Activated naive CD8-positive, alpha-beta T cell treated with anti-CD3 and anti-CD28 coated beads for 36 hours (primary cell): ENCODE data around the gene TBC1D22A. TPM values are rescaled to one million over a fixed set of nuclear protein-coding genes. Genes with fewer than 3 reads are reported as not detected.
"Not testable (repeated sequence)": the region's sequence is repeated elsewhere in the genome, so short reads cannot be mapped to it uniquely, and the experiment has no call there.

Source experiments
- DNase-seq: peaks from one replicate; pipeline ENCODE4 v3.0.0; 2021
- H3K27ac Mint-ChIP-seq: one replicate; pipeline ENCODE4 v1.8.0; 2022; ENCODE audit warnings: mild to moderate bottlenecking, moderate library complexity, mixed read lengths
- H3K27me3 Mint-ChIP-seq: one replicate; pipeline ENCODE4 v1.8.0; 2022; ENCODE audit warnings: mild to moderate bottlenecking, mixed read lengths
- H3K36me3 Mint-ChIP-seq: one replicate; pipeline ENCODE4 v1.8.0; 2021; ENCODE audit warnings: mild to moderate bottlenecking, mixed read lengths
- H3K4me1 Mint-ChIP-seq: one replicate; pipeline ENCODE4 v1.8.0; 2021; ENCODE audit warnings: mixed read lengths
- H3K4me3 Mint-ChIP-seq: one replicate; pipeline ENCODE4 v1.8.0; 2022; ENCODE audit warnings: mild to moderate bottlenecking, moderate library complexity, mixed read lengths
- H3K9me3 Mint-ChIP-seq: one replicate; pipeline ENCODE4 v1.8.0; 2022; ENCODE audit warnings: mixed read lengths
- total RNA-seq, 2 experiments: library from RNA; stranded (reverse); gene quantifications; one replicate each; pipeline ENCODE4 v1.2.3, GENCODE V29; 2021

TBC1D22A gene
- total RNA-seq, 2 experiments from 2014 or later, result 42.1 to 42.4 TPM

DNA sequence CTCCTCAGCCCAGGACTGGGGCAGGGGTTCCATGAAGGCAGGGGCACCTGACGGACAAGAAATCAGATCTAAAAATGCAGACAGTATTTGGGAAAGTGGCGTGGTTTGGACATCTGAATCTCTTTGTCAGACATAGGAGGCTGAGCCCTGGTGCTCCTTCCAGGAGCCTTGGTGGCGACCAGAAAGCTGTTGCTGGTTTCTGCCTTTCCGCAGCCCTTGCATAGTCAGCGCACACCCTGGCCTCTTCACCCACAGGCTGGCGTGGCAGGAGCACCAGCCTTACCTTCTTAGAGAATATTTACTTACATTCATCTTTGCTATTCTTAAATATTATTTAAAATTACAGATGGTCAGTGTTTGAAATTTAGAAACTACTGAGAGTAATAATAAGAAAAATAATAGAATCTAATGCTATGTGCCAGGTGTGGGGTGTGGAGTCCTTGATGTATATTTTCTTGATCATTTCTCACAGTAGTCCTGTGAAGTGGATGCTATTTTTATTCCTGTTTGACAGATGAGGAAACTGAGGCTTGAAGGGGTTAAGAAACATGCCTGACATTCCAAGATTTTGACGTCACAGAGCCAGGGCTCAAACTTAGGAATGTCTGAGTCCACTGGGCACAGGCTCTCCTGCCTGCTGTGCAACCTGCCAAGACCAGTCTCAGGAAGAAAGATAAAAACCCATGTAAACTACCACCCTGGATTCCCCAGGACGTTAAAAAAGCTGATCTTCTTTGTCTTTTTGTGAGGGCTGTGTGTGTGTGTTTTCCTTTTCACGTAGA lies 51.6 kb downstream of the TBC1D22A start:
- H3K27me3 Mint-ChIP-seq, result no peaks in the 10 kb centered on the region
- peaks cover 33% of the 10 kb centered on the region for H3K4me1 Mint-ChIP-seq
- peaks cover 5% of the 10 kb centered on the region for H3K9me3 Mint-ChIP-seq
- H3K4me3 Mint-ChIP-seq, result no peak overlapping the region
- H3K36me3 Mint-ChIP-seq, result peaks cover 28% of the 10 kb centered on the region
- no peak overlapping the region for H3K27ac Mint-ChIP-seq
- DNase-seq, result no peak

GRCh38 chr22:46815132-46815531 lies 52.7 kb downstream of the TBC1D22A start:
- Mint-ChIP-seq H3K27me3 (no peaks in the 10 kb centered on the region), H3K36me3 (peaks cover 37% of the 10 kb centered on the region), H3K4me1 (peaks cover 38% of the 10 kb centered on the region), H3K4me3 (no peak overlapping the region), H3K9me3 (peaks cover 10% of the 10 kb centered on the region), H3K27ac (no peak overlapping the region)
- DNase-seq, result no peak

DNA sequence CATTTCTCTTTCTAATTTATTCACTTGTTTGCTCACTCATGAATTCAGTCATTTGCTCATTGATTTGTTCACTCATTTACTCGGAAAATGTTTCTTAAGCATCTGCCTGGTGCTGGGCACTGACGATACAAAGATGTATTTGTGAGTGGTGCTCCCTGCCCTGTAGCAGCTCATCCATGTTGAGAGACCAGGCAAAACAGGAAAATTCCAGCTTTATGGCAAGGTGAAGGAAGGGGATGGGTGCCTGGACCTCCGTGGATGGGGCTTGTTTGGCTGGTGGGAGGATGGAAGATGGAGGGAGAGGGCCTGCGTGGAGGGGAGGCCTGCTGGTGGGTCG lies 53.1 kb downstream of the TBC1D22A start:
- H3K27ac Mint-ChIP-seq, result peak overlapping the region; percentile 51
- peaks cover 39% of the 10 kb centered on the region for H3K4me1 Mint-ChIP-seq
- H3K36me3 Mint-ChIP-seq, result peaks cover 41% of the 10 kb centered on the region
- H3K27me3 Mint-ChIP-seq, result no peaks in the 10 kb centered on the region
- peaks cover 14% of the 10 kb centered on the region for H3K9me3 Mint-ChIP-seq
- no peak overlapping the region for H3K4me3 Mint-ChIP-seq
- DNase-seq, result no peak

DNA sequence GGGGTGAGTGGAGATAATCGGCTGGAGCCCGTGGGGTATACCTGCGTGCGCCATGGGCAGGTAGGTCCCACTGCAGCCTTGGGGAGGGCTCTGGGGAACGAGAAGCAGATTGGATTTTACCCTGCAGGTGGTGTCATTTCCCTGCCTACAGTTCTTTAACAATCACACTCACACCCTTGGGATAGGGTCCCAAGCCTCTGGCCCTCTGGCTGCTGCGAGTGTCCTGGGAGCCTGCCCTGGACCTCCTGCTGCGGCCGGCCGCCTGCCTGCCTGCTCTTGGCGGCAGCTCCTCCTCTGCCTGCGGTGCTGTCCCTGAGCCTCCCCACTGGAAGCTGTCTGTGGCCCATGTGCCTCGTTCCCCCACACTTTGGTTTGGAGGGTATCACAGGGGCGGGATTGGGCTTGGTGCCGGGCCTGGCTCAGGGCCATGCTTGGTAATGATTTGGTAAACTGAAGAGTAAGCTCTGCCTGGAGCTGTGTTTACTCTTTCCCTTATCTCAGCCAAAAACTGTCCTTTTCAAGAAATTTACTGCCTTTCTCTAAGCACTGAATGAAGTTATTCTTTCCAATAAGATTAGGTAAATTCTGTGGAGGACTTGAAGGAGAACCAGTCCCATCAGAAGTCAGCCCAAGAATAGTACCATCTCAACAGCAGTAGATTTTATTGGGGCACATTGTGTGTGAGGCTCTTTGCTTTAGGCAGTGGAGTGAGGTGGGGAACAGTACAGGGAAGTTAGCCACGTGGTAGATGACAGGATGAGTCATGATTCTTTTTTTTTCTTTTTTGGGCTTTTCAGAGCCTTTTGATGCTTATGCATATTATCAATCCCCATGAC lies 53.7 kb downstream of the TBC1D22A start:
- Mint-ChIP-seq H3K4me1 (peaks cover 38% of the 10 kb centered on the region), H3K36me3 (peaks cover 46% of the 10 kb centered on the region), H3K9me3 (peaks cover 20% of the 10 kb centered on the region), H3K27me3 (no peaks in the 10 kb centered on the region), H3K27ac (peak overlapping the region; percentile 55), H3K4me3 (no peak overlapping the region)
- DNase-seq, result no peak

DNA sequence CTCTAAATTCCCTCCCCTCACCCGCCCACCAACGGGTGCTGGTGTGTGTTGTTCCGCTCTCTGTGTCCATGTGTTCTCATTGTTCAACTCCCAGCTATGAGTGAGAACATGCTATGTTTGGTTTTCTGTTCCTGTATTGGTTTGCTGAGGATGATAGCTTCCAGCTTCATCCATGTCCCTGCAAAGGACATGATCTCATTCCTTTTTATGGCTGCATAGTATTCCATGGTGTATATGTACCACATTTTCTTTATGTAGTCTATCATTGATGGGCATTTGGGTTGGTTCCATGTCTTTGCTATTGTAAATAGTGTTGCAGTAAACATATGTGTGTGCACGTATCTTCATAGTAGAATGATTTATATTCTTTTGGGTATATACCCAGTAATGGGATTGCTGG lies 54.9 kb downstream of the TBC1D22A start:
- H3K27ac Mint-ChIP-seq, H3K4me3 Mint-ChIP-seq, DNase-seq, H3K27me3 Mint-ChIP-seq: not testable (repeated sequence)
- H3K36me3 Mint-ChIP-seq, result peaks cover 55% of the 10 kb centered on the region
- H3K4me1 Mint-ChIP-seq, result peaks cover 39% of the 10 kb centered on the region
- H3K9me3 Mint-ChIP-seq, result peaks cover 20% of the 10 kb centered on the region

DNA sequence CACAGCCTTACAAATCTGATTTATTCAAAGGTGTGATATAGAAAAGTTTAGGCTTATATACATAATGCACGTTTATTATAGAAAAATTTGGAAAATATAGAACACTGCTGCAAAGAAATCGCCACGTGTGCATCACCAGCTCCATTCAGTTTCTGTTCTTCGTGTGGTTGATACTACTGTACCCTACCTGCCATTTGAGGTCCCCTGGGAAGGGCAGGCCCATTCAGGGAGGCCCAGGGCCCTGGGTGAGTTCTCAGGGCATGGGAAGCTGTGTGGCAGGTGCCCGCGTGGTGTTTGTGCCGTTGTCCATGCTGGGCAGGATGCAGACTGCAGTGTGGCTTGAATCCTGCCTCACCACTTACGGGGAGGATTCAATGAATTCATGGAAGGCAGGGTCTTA lies 60.8 kb downstream of the TBC1D22A start:
- H3K27ac Mint-ChIP-seq, result no peak overlapping the region
- H3K4me3 Mint-ChIP-seq, result no peak overlapping the region
- no peak for DNase-seq
- H3K27me3 Mint-ChIP-seq, result no peaks in the 10 kb centered on the region
- H3K9me3 Mint-ChIP-seq, result peaks cover 15% of the 10 kb centered on the region
- H3K36me3 Mint-ChIP-seq, result peaks cover 55% of the 10 kb centered on the region
- H3K4me1 Mint-ChIP-seq, result peaks cover 29% of the 10 kb centered on the region

GRCh38 chr22:46823654-46824053 lies 61.2 kb downstream of the TBC1D22A start:
- peaks cover 52% of the 10 kb centered on the region for H3K36me3 Mint-ChIP-seq
- H3K27ac Mint-ChIP-seq, result no peak overlapping the region
- no peak for DNase-seq
- peaks cover 15% of the 10 kb centered on the region for H3K9me3 Mint-ChIP-seq
- H3K27me3 Mint-ChIP-seq, result no peaks in the 10 kb centered on the region
- peaks cover 30% of the 10 kb centered on the region for H3K4me1 Mint-ChIP-seq
- no peak overlapping the region for H3K4me3 Mint-ChIP-seq

DNA sequence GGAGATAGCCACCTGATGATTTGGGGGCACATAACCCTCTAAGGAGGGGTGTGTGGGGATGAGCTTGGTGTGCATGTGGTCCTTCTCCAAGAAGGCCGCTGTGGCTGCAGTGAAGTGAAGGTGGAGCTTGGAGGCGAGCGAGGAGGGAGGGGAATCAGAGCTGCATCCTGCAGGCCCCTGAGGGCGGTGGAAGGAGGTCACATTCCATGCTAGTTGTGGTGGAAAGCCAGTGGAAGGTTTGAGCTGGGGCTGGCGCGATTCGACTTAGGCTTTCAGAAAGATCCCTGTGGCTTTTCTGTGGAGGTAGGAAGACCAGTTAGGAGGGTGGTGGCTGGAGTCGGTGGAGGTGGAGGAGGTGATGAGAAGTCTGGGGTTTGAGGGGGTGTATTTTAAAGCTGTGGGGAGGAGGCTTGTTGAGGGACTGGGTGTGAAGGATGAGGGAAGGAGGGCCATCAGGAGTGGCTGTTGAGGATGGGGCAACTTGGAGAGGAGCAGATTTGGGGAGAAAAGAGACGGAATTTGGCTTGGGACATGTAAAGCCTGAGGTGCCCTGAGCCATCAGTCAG lies 62.0 kb downstream of the TBC1D22A start:
- Mint-ChIP-seq H3K4me3 (no peak overlapping the region), H3K27ac (no peak overlapping the region), H3K9me3 (peaks cover 15% of the 10 kb centered on the region), H3K36me3 (peaks cover 50% of the 10 kb centered on the region), H3K27me3 (no peaks in the 10 kb centered on the region), H3K4me1 (peaks cover 30% of the 10 kb centered on the region)
- DNase-seq, result no peak

DNA sequence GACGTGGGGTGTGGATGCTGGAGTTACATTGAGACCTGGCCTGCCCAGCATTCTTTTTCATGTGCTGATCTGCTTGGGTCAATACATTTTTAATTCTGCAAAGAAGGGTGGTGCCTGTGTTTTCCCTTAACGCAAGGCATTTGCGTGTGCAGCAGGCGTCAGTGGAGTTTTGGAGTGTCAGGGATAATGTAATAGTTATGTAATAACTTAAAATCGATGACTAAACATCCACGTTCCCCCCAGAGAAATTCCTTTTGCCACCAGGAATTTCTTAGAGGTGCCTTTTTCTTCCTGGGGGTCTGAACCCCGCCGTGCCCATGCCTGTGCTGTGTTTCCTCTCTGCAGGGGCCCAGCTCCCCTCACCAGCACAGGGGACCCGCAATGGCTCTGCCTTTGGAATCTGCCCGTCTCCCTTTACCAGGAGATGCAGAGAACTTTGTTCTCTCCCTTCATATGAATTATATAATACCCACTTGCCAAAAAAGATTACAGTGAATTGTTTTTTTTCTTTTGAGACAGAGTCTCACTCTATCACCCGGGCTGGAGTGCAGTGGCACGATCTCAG lies 62.6 kb downstream of the TBC1D22A start:
- Mint-ChIP-seq H3K27me3 (no peaks in the 10 kb centered on the region), H3K4me1 (peaks cover 29% of the 10 kb centered on the region), H3K4me3 (no peak overlapping the region), H3K27ac (no peak overlapping the region), H3K36me3 (peaks cover 43% of the 10 kb centered on the region), H3K9me3 (peaks cover 10% of the 10 kb centered on the region)
- DNase-seq, result no peak

- Mint-ChIP-seq H3K9me3 (no peaks in the 10 kb centered on the region), H3K4me1 (peaks cover 27% of the 10 kb centered on the region), H3K4me3 (no peak overlapping the region), H3K27ac (no peak overlapping the region), H3K36me3 (peaks cover 35% of the 10 kb centered on the region), H3K27me3 (no peaks in the 10 kb centered on the region)
- no peak for DNase-seq
Measured at GRCh38 chr22:46826438-46827135, 64.1 kb downstream of the TBC1D22A start.

- Mint-ChIP-seq H3K9me3 (no peaks in the 10 kb centered on the region), H3K27me3 (no peaks in the 10 kb centered on the region), H3K36me3 (peaks cover 33% of the 10 kb centered on the region), H3K4me3 (no peak overlapping the region), H3K4me1 (peaks cover 27% of the 10 kb centered on the region), H3K27ac (no peak overlapping the region)
- DNase-seq, result no peak
Measured at GRCh38 chr22:46827136-46827780, 64.8 kb downstream of the TBC1D22A start.

DNA sequence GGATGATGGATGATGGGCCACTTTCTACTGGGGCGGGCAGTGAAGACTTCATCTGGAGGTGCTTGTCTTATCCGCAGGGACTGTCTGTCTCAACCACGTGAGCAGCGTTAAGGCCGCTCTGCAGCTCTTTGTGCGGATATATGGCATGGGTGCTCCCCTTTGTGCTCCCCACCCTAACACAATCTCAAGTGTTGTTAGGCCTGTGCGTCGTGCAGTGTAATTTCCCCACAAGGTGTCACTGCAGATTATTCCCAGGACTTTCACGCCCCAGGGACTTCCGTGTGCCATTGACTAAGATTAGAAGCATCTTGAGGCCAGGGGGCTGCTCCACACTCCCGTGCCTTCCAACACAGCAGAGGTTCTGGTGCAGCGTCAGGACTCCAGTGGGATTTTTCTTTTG lies 65.3 kb downstream of the TBC1D22A start:
- no peaks in the 10 kb centered on the region for H3K9me3 Mint-ChIP-seq
- H3K27me3 Mint-ChIP-seq, result no peaks in the 10 kb centered on the region
- DNase-seq, result no peak
- peaks cover 32% of the 10 kb centered on the region for H3K36me3 Mint-ChIP-seq
- H3K27ac Mint-ChIP-seq, result no peak overlapping the region
- no peak overlapping the region for H3K4me3 Mint-ChIP-seq
- peaks cover 27% of the 10 kb centered on the region for H3K4me1 Mint-ChIP-seq

GRCh38 chr22:46828323-46828900 lies 66.0 kb downstream of the TBC1D22A start:
- H3K27me3 Mint-ChIP-seq, result no peaks in the 10 kb centered on the region

More at GRCh38 chr22:46828323-46828900, 66.0 kb downstream of the TBC1D22A start:
- Mint-ChIP-seq H3K4me1 (peaks cover 27% of the 10 kb centered on the region), H3K27ac (peak overlapping the region; percentile 1), H3K4me3 (no peak overlapping the region), H3K36me3 (peaks cover 37% of the 10 kb centered on the region), H3K9me3 (peaks cover 2% of the 10 kb centered on the region)
- no peak for DNase-seq
